Brain microvascular endothelial cell (primary cell): Measurements from ENCODE around the gene SMIM28.

Source experiments
- DNase-seq: peaks from one replicate; pipeline ENCODE4 v3.0.0-alpha.2; 2020
- H3K27ac ChIP-seq: fragments of 250-450 bp; sonication (Bioruptor Pico); 2 replicates; pipeline ENCODE4 v1.5.1; 2020; ENCODE audit warnings: mild to moderate bottlenecking, moderate library complexity
- H3K27me3 ChIP-seq: fragments of 250-450 bp; sonication (Bioruptor Pico); replicated peaks from 2 replicates; pipeline ENCODE4 v1.5.1; 2020; ENCODE audit warnings: mild to moderate bottlenecking
- H3K36me3 ChIP-seq: fragments of 250-450 bp; sonication (Bioruptor Pico); replicated peaks from 2 replicates; pipeline ENCODE4 v1.5.1; 2020; ENCODE audit warnings: mild to moderate bottlenecking
- H3K4me3 ChIP-seq: 2 replicates; pipeline ENCODE4 v1.5.1; 2011; ENCODE audit warnings: low read depth, mild to moderate bottlenecking, control low read depth, low read length, moderate library complexity
- in situ Hi-C: cut with HindIII; loops from 2 replicates; pipeline ENCODE4 v1.10.0; 2017; ENCODE audit warnings: low sequenced_read_pairs, low pct_ligation_motif_present
- TF ChIP-seq, protein P1 (sequence below): IDR thresholded peaks from 2 replicates; pipeline ENCODE4 v1.5.1; 2011; ENCODE audit warnings: low read depth, mild to moderate bottlenecking, moderate library complexity, low read length, control low read depth, inconsistent platforms; ENCODE audit errors: missing control alignments

The SMIM28 gene

GRCh38 chr6:138432063-138432356 is 54.3 kb downstream of the SMIM28 start:
- Histone ChIP-seq H3K4me3 (no peak overlapping the region), H3K27me3 (no peaks in the 10 kb centered on the region), H3K36me3 (peaks cover 2% of the 10 kb centered on the region), H3K27ac (no peak overlapping the region)
- TF ChIP-seq, protein P1, sequence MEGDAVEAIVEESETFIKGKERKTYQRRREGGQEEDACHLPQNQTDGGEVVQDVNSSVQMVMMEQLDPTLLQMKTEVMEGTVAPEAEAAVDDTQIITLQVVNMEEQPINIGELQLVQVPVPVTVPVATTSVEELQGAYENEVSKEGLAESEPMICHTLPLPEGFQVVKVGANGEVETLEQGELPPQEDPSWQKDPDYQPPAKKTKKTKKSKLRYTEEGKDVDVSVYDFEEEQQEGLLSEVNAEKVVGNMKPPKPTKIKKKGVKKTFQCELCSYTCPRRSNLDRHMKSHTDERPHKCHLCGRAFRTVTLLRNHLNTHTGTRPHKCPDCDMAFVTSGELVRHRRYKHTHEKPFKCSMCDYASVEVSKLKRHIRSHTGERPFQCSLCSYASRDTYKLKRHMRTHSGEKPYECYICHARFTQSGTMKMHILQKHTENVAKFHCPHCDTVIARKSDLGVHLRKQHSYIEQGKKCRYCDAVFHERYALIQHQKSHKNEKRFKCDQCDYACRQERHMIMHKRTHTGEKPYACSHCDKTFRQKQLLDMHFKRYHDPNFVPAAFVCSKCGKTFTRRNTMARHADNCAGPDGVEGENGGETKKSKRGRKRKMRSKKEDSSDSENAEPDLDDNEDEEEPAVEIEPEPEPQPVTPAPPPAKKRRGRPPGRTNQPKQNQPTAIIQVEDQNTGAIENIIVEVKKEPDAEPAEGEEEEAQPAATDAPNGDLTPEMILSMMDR: no peak
- no peak for DNase-seq
- in situ Hi-C loops: no loop called here
